HCT116 (cell line): Measurements from ENCODE around the gene COMMD1. TPM values are rescaled to one million over a fixed set of nuclear protein-coding genes. Genes with fewer than 3 reads are reported as not detected.

Experiments used
- ATAC-seq: fragments of 200-7000 bp; cut with Tn5 transposase; 2 replicates; pipeline ENCODE4 v1.9.1; 2020; ENCODE audit warnings: mild to moderate bottlenecking, moderate library complexity
- BruUV-seq: library from RNA; stranded (reverse); fragments of 400-500 nt; replicated peaks from 2 replicates; lab custom pipeline; 2021; lab: Mats Ljungman, UMichigan
- CTCF ChIA-PET: fragments of 300-600 bp; sonication (Branson Sonifier 250); formaldehyde crosslinking; loops from one replicate; lab custom pipeline; 2021; ENCODE audit warnings: antibody characterized with exemption; lab: Charles Lee
- POLR2A ChIA-PET: fragments of 300-600, 350-600 bp; sonication (Branson Sonifier 250); formaldehyde crosslinking; loops from one replicate; lab custom pipeline; 2021; ENCODE audit warnings: antibody characterized with exemption; lab: Charles Lee
- RAD21 ChIA-PET, 2 experiments: fragments of 300-600 bp; sonication (Branson Sonifier 250); formaldehyde crosslinking; loops; one replicate each; lab custom pipeline; 2023; ENCODE audit warnings: low total read pairs in 2 of 2; ENCODE audit not compliant: uncharacterized antibody in 2 of 2, unreplicated experiment in 2 of 2, low non-redundant PET in 1 of 2; lab: Charles Lee
- DNase-seq: peaks from one replicate; pipeline ENCODE4 v3.0.0-alpha.2; 2010; ENCODE audit warnings: low read depth, low spot score
- H2AFZ ChIP-seq: fragments of 200-600 bp; shearing (Covaris generic), sonication (generic); 2 replicates; pipeline ENCODE4 v1.6.1; 2017; ENCODE audit warnings: low read depth, mixed run types, mixed read lengths, antibody characterized with exemption, low read length; ENCODE audit not compliant: poor library complexity, severe bottlenecking
- H3K27ac ChIP-seq: 2 replicates; pipeline ENCODE4 v1.5.1; 2012; ENCODE audit warnings: low read depth, low read length
- H3K27me3 ChIP-seq: fragments of 200-600 bp; sonication (generic); 2 replicates; pipeline ENCODE4 v1.6.1; 2016; ENCODE audit warnings: mixed run types, low read length, mixed read lengths; ENCODE audit not compliant: insufficient read depth
- H3K36me3 ChIP-seq, 2 experiments: fragments of 200-500 bp in 1 of 2; fragments of 200-600 bp in 1 of 2; sonication (Bioruptor generic) in 1 of 2; sonication (generic) in 1 of 2; 2 replicates each; pipeline versions ENCODE4 v1.5.1 to v1.6.1; 2014 to 2016; ENCODE audit warnings: low read length in 2 of 2, inconsistent platforms in 1 of 2, mixed read lengths in 1 of 2, mixed run types in 1 of 2; ENCODE audit not compliant: insufficient read depth in 2 of 2, control insufficient read depth in 1 of 2
- H3K4me1 ChIP-seq, 2 experiments: fragments of 200-600 bp in 1 of 2; sonication (generic) in 1 of 2; 2 replicates each; pipeline versions ENCODE4 v1.5.1 to v1.6.1; 2012 to 2017; ENCODE audit warnings: low read length in 2 of 2, inconsistent platforms in 1 of 2, mild to moderate bottlenecking in 1 of 2, mixed read lengths in 1 of 2, mixed run types in 1 of 2, moderate library complexity in 1 of 2; ENCODE audit not compliant: insufficient read depth in 2 of 2, control insufficient read depth in 1 of 2
- H3K4me2 ChIP-seq: fragments of 200-600 bp; sonication (generic); 2 replicates; pipeline ENCODE4 v1.6.1; 2017; ENCODE audit warnings: mixed run types, low read length, mixed read lengths
- H3K4me3 ChIP-seq, 2 experiments: fragments of 200-600 bp in 1 of 2; sonication (generic) in 1 of 2; replicated peaks in 1 of 2; 2 replicates each; pipeline ENCODE4 v1.5.1; 2011 to 2016; ENCODE audit warnings: low read length in 2 of 2, control low read depth in 1 of 2, low read depth in 1 of 2, mild to moderate bottlenecking in 1 of 2, mixed read lengths in 1 of 2, mixed run types in 1 of 2
- H3K79me2 ChIP-seq: fragments of 200-600 bp; sonication (generic); 2 replicates; pipeline ENCODE4 v1.6.1; 2017; ENCODE audit warnings: mild to moderate bottlenecking, mixed run types, low read length, moderate library complexity, mixed read lengths; ENCODE audit not compliant: insufficient read depth
- H3K9ac ChIP-seq: fragments of 200-600 bp; sonication (generic); 2 replicates; pipeline ENCODE4 v1.6.1; 2016; ENCODE audit warnings: low read length, mixed read lengths
- H3K9me2 ChIP-seq: fragments of 200-600 bp; sonication (generic), shearing (Covaris generic); 2 replicates; pipeline ENCODE4 v1.6.1; 2017; ENCODE audit warnings: mixed run types, mild to moderate bottlenecking, moderate library complexity; ENCODE audit not compliant: insufficient read depth
- H3K9me3 ChIP-seq, 2 experiments: fragments of 200-500 bp in 1 of 2; fragments of 200-600 bp in 1 of 2; sonication (Bioruptor generic) in 1 of 2; sonication (generic) in 1 of 2; 2 replicates each; pipeline ENCODE4 v1.6.1; 2014 to 2017; ENCODE audit warnings: low read length in 2 of 2, mixed read lengths in 2 of 2, inconsistent platforms in 1 of 2, low read depth in 1 of 2, mild to moderate bottlenecking in 1 of 2, mixed run types in 1 of 2, moderate library complexity in 1 of 2; ENCODE audit not compliant: control insufficient read depth in 1 of 2, insufficient read depth in 1 of 2
- H4K20me1 ChIP-seq: fragments of 200-600 bp; sonication (generic), shearing (Covaris generic); 2 replicates; pipeline ENCODE4 v1.6.1; 2017; ENCODE audit warnings: mixed run types, mild to moderate bottlenecking, moderate library complexity; ENCODE audit not compliant: insufficient read depth
- ATF3 ChIP-seq: IDR thresholded peaks from 2 replicates; pipeline ENCODE4 v1.6.1; 2012
- ELF1 ChIP-seq: IDR thresholded peaks from 2 replicates; pipeline ENCODE4 v1.6.1; 2012; ENCODE audit warnings: low read depth, borderline replicate concordance
- FOSL1 ChIP-seq: IDR thresholded peaks from 2 replicates; pipeline ENCODE4 v1.6.1; 2012; ENCODE audit warnings: low read depth
- JUND ChIP-seq: IDR thresholded peaks from 2 replicates; pipeline ENCODE4 v1.6.1; 2012
- POLR2AphosphoS5 ChIP-seq: IDR thresholded peaks from 2 replicates; pipeline ENCODE4 v1.6.1; 2011; ENCODE audit warnings: mild to moderate bottlenecking, low read depth, low read length, moderate library complexity
- REST ChIP-seq: IDR thresholded peaks from 2 replicates; pipeline ENCODE4 v1.6.1; 2012; ENCODE audit warnings: low read depth
- SP1 ChIP-seq: IDR thresholded peaks from 2 replicates; pipeline ENCODE4 v1.6.1; 2012; ENCODE audit warnings: low read depth
- YY1 ChIP-seq: IDR thresholded peaks from 2 replicates; pipeline ENCODE4 v1.6.1; 2011; ENCODE audit warnings: low read length, low read depth, moderate library complexity, mild to moderate bottlenecking; ENCODE audit not compliant: insufficient replicate concordance; ENCODE audit errors: extremely low read depth
- ZFX ChIP-seq: fragments of 450-650 bp; IDR thresholded peaks from 2 replicates; pipeline ENCODE4 v1.6.1; 2017
- ZNF274 ChIP-seq: fragments of 200-500 bp; sonication (Bioruptor generic); IDR thresholded peaks from 2 replicates; pipeline ENCODE4 v1.6.1; 2014; ENCODE audit warnings: mild to moderate bottlenecking, low read depth, low read length, inconsistent platforms
- intact Hi-C: fragments of 100-400 bp; cut with micrococcal nuclease; formaldehyde crosslinking; loops from 2 replicates; pipeline ENCODE4 v1.10.0; 2022
- total RNA-seq: library from RNA; stranded (reverse); gene quantifications from one replicate; pipeline ENCODE4 v1.2.1, GENCODE V29; 2021; ENCODE audit not compliant: unreplicated experiment

The COMMD1 gene
- total RNA-seq, 1 experiment from 2014 or later, result 16.1 TPM

DNA sequence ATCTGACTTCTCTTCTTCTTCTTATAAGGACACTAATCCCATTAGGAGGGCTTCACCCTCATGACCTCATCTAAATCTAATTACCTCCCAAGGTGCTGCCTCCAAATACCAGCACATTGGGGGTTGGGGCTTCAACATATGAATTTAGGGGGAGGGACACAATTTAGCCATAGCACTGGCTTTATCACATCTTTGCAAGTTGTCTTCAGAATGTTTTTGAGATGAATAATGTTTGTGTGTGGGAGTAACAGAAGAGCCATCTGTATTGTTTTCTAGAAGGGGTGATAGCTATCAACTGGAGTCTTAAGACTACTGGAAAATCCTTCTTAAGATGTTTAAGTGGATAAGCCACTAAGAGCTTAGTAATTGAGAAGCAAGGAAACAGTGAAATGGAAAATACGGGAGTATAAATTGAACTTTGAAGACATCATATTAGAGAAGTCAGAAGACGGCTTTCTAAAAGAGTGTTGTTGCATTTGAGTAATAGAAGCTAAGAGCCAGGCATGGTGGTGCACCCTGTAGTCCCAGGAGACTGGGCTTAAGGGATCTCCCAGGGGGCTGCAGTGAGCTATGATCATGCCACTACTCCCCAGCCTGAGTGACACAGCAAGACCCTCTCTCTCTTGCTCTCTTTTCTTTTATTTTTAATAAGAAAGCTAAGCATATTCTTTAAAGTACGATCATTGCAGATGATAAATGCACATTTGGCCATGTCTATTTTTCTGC, 257.8 kb downstream of the COMMD1 start:
- Histone ChIP-seq H3K4me3 (no peak overlapping the region), H3K9me3 (no peaks in the 10 kb centered on the region), H3K4me1 (no peaks in the 10 kb centered on the region), H3K27me3 (no peaks in the 10 kb centered on the region), H3K4me2 (no peak overlapping the region), H3K79me2 (no peaks in the 10 kb centered on the region), H3K27ac (no peak overlapping the region), H3K9ac (no peak overlapping the region), H3K9me2 (no peaks in the 10 kb centered on the region), H3K36me3 (no peaks in the 10 kb centered on the region), H4K20me1 (no peaks in the 10 kb centered on the region), H2AFZ (no peak overlapping the region)
- TF ChIP-seq ATF3 (no peak), POLR2AphosphoS5 (no peak), ELF1 (no peak), ZFX (no peak), ZNF274 (no peak), YY1 (no peak), REST (no peak), SP1 (no peak), FOSL1 (no peak), JUND (no peak)
- ChIA-PET POLR2A (no interaction called here), CTCF (no interaction called here), RAD21 (no interaction called here)
- intact Hi-C loops, result no loop called here
- no TSS peak for BruUV-seq
- ATAC-seq (no peak), DNase-seq (no peak)
